OCI-LY7 (cell line): Measurements from ENCODE around the gene NBPF15. TPM values are rescaled to one million over a fixed set of nuclear protein-coding genes. Genes with fewer than 3 reads are reported as not detected.
"Not testable (repeated sequence)": the region's sequence is repeated elsewhere in the genome, so short reads cannot be mapped to it uniquely, and the experiment has no call there.

Source experiments
- BruUV-seq: library from RNA; stranded (reverse); fragments of 400-500 nt; replicated peaks from 2 replicates; lab custom pipeline; 2021; lab: Mats Ljungman, UMichigan
- CTCF ChIA-PET: fragments of 300-600 bp; sonication (Branson Sonifier 250); formaldehyde crosslinking; loops from one replicate; lab custom pipeline; 2022; ENCODE audit warnings: antibody characterized with exemption; ENCODE audit not compliant: unreplicated experiment; lab: Charles Lee
- POLR2A ChIA-PET: fragments of 300-600 bp; sonication (Branson Sonifier 250); formaldehyde crosslinking; loops from one replicate; lab custom pipeline; 2022; ENCODE audit warnings: antibody characterized with exemption; lab: Charles Lee
- DNase-seq: peaks from one replicate; pipeline ENCODE4 v3.0.0-alpha.2; 2015; ENCODE audit warnings: low spot score
- H2AFZ ChIP-seq: fragments of 200-600 bp; sonication (generic), shearing (Covaris generic); 2 replicates; pipeline ENCODE4 v1.6.1; 2014; ENCODE audit warnings: mild to moderate bottlenecking, antibody characterized with exemption, low read length, moderate library complexity
- H3K27ac ChIP-seq: fragments of 200-600 bp; sonication (generic); 2 replicates; pipeline ENCODE4 v1.5.1; 2014; ENCODE audit warnings: mixed run types, low read depth, mild to moderate bottlenecking, moderate library complexity, low read length, inconsistent platforms; ENCODE audit not compliant: poor library complexity, severe bottlenecking
- H3K36me3 ChIP-seq: fragments of 200-600 bp; sonication (generic); 2 replicates; pipeline ENCODE4 v1.6.1; 2014; ENCODE audit warnings: mild to moderate bottlenecking, antibody characterized with exemption, low read length, moderate library complexity, mixed read lengths; ENCODE audit not compliant: insufficient read depth
- H3K4me1 ChIP-seq: fragments of 200-600 bp; sonication (generic); 2 replicates; pipeline ENCODE4 v1.5.1; 2014; ENCODE audit warnings: mild to moderate bottlenecking, low read length; ENCODE audit not compliant: insufficient read depth, poor library complexity, severe bottlenecking
- H3K4me2 ChIP-seq: fragments of 200-600 bp; sonication (generic); 2 replicates; pipeline ENCODE4 v1.6.1; 2014; ENCODE audit warnings: mild to moderate bottlenecking, low read length
- H3K4me3 ChIP-seq: fragments of 200-600 bp; sonication (generic); 2 replicates; pipeline ENCODE4 v1.5.1; 2014; ENCODE audit warnings: mild to moderate bottlenecking, low read depth, low read length; ENCODE audit not compliant: poor library complexity, severe bottlenecking
- H3K79me2 ChIP-seq: fragments of 200-600 bp; sonication (generic); 2 replicates; pipeline ENCODE4 v1.6.1; 2016; ENCODE audit warnings: low read depth, mild to moderate bottlenecking, low read length, moderate library complexity, mixed read lengths; ENCODE audit not compliant: insufficient read depth
- H3K9me2 ChIP-seq: fragments of 200-600 bp; sonication (generic); 2 replicates; pipeline ENCODE4 v1.6.1; 2016; ENCODE audit warnings: mild to moderate bottlenecking, low read length, mixed read lengths; ENCODE audit not compliant: insufficient read depth
- H3K9me3 ChIP-seq: fragments of 200-600 bp; sonication (generic); 2 replicates; pipeline ENCODE4 v1.6.1; 2014; ENCODE audit warnings: mild to moderate bottlenecking, mixed run types, low read length, mixed read lengths
- H4K20me1 ChIP-seq: fragments of 200-600 bp; sonication (generic); 2 replicates; pipeline ENCODE4 v1.6.1; 2014; ENCODE audit warnings: mild to moderate bottlenecking, antibody characterized with exemption, low read length, moderate library complexity, mixed read lengths; ENCODE audit not compliant: insufficient read depth
- CTCF ChIP-seq: fragments of 200-600 bp; sonication (generic); conservative IDR thresholded peaks from 2 replicates; pipeline ENCODE4 v1.5.1; 2014; ENCODE audit warnings: mild to moderate bottlenecking, antibody characterized with exemption, low read length, moderate library complexity, mixed read lengths
- intact Hi-C: fragments of 100-400 bp; cut with micrococcal nuclease; formaldehyde crosslinking; loops from one replicate; pipeline ENCODE4 v1.10.0; 2022; ENCODE audit not compliant: unreplicated experiment
- total RNA-seq, 2 experiments: library from RNA; depleted of rRNA in 1 of 2; stranded (reverse); fragments of >200 nt in 1 of 2; shearing (Covaris generic) in 1 of 2; gene quantifications; 2 replicates each; pipeline ENCODE4 v1.2.3, GENCODE V29; 2014 to 2022

The NBPF15 gene
- total RNA-seq, 2 experiments from 2014 or later = 55.3 to 91.5 TPM

DNA sequence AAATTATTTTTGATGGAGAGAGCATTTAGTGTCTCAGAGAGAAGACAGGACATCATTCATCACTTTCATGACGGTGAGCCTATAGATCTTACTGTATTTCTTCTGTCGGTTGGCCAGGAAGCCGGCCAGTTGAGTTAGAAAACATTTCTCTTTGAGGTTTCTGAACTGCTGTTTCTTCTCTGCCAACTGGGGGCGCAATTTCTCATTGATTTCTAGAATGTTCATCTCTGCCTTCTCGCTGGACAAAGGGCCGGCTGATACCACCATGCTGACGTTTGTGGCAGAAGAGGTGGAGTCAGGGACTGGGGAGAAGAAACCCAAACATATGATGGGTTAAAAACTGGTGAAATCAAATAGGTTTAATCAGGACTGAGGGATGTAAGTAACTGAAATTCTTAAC lies 21.7 kb downstream of the NBPF15 start:
- BruUV-seq, H3K79me2 ChIP-seq, POLR2A ChIA-PET, H3K4me1 ChIP-seq, H3K27ac ChIP-seq, H3K4me3 ChIP-seq, H3K36me3 ChIP-seq, intact Hi-C loops, H2AFZ ChIP-seq, CTCF ChIA-PET, H3K9me3 ChIP-seq, H3K4me2 ChIP-seq, H3K9me2 ChIP-seq, DNase-seq, H4K20me1 ChIP-seq: not testable (repeated sequence)
- peak; percentile 41; the same call in 1 of the 2 replicates for TF ChIP-seq CTCF

DNA sequence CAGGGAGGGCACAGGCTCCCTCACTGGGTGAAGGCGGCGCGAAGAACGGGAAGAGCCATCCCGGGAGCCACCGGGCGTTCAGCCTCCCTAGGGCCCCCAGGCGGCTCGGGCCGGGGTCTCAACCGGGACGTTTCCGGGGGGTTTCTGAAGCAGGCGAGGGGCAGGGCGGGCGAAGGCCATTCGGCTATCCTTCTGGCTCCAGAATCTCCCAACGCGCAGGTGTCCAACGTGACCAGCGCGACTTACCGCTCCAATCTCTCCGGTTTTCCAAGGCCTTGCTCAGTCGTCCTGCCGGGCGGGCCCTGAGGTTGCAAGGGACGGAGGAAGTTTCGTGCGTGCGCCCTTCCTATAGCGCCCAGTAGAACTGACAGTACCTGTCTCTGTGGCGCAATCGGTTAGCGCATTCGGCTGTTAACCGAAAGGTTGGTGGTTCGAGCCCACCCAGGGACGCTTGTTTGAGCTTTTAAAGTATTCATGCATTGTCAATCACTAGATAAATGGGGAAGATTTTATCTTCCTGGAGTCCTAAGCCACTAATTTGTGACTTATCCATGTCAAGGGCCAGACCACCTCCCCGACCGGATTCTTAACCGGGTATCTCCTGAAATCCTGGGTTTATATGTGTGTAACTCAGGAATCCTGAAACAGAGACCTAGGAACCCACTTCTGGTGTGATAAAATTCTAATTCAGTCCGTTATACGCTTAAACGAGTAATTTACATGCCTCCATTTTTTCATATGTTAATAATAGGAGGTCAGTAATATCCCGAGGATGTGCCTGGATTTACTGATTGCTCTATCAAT lies 42.4 kb downstream of the NBPF15 start:
- H3K4me2 ChIP-seq, H3K4me3 ChIP-seq, POLR2A ChIA-PET, BruUV-seq, H3K9me3 ChIP-seq, intact Hi-C loops, H3K4me1 ChIP-seq, H3K27ac ChIP-seq, H3K9me2 ChIP-seq, H4K20me1 ChIP-seq, H2AFZ ChIP-seq, CTCF ChIA-PET, DNase-seq, H3K79me2 ChIP-seq: not testable (repeated sequence)
- peaks cover 10% of the 10 kb centered on the region for H3K36me3 ChIP-seq

- H2AFZ ChIP-seq, H3K79me2 ChIP-seq, H3K9me2 ChIP-seq, H3K4me1 ChIP-seq, POLR2A ChIA-PET, BruUV-seq, intact Hi-C loops, DNase-seq, H4K20me1 ChIP-seq, H3K36me3 ChIP-seq, CTCF ChIA-PET, H3K9me3 ChIP-seq: not testable (repeated sequence)
- peak overlapping the region; percentile 87 for H3K27ac ChIP-seq
- peak overlapping the region; percentile 74 for H3K4me3 ChIP-seq
- peak overlapping the region; percentile 86 for H3K4me2 ChIP-seq
Observed at GRCh38 chr1:144413404-144414118, 47.9 kb downstream of the NBPF15 start.

DNA sequence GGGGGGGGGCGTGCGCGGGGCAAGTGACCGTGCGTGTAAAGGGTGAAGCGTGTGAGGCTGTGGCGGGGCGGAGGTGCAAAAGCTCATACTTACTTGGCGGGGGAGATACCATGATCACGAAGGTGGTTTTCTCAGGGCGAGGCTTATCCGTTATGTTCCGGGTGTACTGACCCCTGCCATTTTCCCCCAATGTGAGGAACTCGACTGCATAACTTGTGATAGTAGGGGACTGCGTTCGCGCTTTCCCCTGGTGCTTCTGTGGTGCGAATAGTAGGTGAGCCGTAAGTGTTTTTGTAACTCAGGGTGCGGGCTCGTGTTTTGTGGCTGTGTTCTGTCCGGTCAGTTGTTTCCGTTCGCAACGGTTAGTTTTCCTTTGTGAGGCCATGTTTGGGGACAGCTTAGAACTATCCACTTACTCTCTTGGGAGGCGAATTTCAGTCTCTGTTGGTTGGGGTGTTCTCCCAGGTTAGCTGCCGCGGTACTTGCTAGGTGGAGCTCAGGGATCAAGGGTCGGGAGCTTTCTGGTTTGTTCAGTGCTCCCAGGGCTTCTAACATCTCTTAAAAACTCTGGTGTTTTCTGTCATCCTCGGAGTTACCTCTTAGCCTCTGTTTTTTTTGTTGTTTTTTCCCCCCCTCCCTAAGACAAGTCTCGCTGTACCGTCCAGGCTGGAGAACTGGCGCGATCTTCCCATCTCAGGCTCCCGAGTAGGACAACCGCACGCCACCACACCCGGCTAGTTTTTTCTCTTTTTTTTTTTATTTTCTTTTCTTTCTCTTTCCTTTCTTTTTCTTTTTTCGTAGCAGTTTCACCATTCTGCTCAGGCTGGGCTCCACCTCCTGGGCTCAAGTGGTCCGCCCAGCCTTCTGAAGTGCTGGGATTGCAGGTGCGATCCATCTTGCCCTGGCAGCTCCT lies 48.7 kb downstream of the NBPF15 start:
- POLR2A ChIA-PET = interaction anchor here (0.8 to 1.1 kb wide), 2 partner anchors 133 to 139 kb away, joined by 3 read pairs; no protein-coding TSS in a partner anchor
- intact Hi-C loops, H3K4me1 ChIP-seq, H3K9me2 ChIP-seq, H3K36me3 ChIP-seq, H4K20me1 ChIP-seq, H3K79me2 ChIP-seq, H2AFZ ChIP-seq, H3K9me3 ChIP-seq, CTCF ChIA-PET: not testable (repeated sequence)
- Histone ChIP-seq H3K4me2 (peak overlapping the region; percentile 86), H3K27ac (peak overlapping the region; percentile 87), H3K4me3 (peak overlapping the region; percentile 74)
- TSS peak; percentile 95 for BruUV-seq
- peak; percentile 97 for DNase-seq

- H3K79me2 ChIP-seq, CTCF ChIA-PET, H3K9me2 ChIP-seq, H3K36me3 ChIP-seq, H2AFZ ChIP-seq, H3K9me3 ChIP-seq, H3K4me3 ChIP-seq, H4K20me1 ChIP-seq, intact Hi-C loops, BruUV-seq, H3K4me1 ChIP-seq: not testable (repeated sequence)
- POLR2A ChIA-PET = interaction anchor here (0.8 to 1.1 kb wide), 2 partner anchors 134 to 140 kb away, joined by 3 read pairs; no protein-coding TSS in a partner anchor
- Histone ChIP-seq H3K4me2 (peak overlapping the region; percentile 39; the same call in 1 of the 2 replicates), H3K27ac (peak overlapping the region; percentile 40)
- DNase-seq = peak; percentile 81
Observed at GRCh38 chr1:144412068-144412471, 49.4 kb downstream of the NBPF15 start.
